ENCODE results near the gene PLA2G10.
"Not testable (repeated sequence)": the region's sequence is repeated elsewhere in the genome, so short reads cannot be mapped to it uniquely, and the experiment has no call there.

PLA2G10 gene

DNA sequence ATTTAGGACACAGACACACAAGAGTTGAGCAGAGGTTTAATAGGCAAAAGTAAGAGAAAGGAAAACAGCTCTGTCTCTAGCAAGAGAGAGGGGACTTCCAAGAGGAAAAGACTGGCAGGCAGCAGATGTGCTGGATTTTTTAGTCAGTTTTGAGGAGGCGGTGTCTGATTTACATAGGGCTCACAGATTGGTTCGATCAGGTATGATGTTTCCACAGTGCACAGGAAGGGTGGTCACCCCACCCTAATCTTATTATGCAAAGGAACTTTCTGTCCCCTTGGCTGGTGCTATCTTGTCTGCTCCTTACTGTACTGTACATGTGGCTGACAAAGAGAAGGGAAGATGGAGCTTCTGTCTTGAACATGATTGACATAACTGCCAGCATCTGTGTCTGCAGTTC lies 36.0 kb downstream of the PLA2G10 start:
- DNase-seq: no peak

DNA sequence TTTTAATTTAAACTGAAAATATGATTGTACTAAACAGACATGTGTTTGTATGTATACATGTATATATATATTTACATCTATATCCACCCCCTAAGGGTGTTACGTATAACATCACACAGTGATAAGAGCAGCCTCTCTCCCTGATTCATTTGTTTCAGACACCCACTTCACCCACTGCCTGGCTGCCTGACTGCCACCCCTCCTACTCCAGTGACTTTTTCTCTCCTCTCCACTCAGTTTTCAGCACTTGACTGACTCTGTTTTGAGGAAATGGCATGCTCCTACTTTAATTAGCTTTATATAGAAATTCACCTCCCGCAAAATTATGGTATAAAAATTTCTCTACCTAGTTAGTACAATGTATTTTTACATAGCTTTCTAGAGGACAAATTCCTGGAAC lies 41.4 kb downstream of the PLA2G10 start:
- DNase-seq: no peak

DNA sequence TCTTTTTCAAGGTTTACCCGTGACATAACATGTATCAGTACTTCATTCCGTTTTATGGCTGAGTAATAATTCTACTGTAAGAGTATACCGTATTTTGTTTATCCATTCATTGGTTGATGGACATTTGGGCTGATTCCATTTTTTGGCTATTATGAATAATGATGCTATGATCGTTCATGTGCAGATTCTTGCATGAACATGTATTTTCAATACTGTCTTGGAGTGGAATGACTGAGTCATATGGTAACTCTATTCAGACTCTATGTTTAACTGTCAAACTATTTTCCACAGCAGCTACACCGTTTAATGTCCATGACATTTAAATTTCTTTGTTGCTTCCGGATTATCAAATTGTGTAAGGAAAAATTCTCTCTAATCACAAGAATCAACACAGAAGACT lies 43.5 kb downstream of the PLA2G10 start:
- DNase-seq: no peak

DNA sequence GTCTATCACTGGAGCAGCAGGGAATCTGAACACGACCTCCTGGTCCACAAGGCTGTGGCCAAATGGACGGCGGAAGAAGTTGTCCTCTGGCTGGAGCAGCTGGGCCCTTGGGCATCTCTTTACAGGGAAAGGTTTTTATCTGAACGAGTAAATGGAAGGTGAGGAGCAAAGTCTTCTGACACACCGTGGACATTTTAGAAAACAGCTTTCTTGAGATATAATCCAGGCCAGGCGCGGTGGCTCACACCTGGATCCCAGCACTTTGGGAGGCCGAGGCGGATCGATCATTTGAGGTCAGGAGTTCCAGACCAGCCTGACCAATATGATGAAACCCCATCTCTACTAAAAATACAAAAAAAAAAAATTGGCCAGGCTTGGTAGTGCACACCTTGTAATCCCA lies 44.3 kb downstream of the PLA2G10 start:
- no peak for DNase-seq

DNA sequence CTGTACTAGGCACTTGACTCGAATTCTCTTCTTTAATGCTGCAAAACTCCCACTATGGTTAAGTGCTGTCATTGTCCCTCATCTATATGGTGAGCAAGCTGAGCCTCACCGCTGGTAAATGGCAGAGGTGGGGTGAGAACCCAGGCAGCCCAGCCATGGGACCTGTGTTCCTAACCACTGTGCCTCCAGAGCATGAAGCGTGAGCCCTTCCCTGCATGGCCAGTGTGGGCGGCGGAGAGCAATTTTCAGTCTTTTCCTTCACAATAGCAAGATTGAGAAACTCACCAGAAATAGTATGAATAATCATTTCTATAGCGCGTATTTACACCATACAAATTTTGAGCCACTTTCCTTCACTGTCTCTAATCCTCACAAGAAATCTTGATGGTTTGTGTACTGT lies 52.2 kb downstream of the PLA2G10 start:
- no peak for DNase-seq

DNA sequence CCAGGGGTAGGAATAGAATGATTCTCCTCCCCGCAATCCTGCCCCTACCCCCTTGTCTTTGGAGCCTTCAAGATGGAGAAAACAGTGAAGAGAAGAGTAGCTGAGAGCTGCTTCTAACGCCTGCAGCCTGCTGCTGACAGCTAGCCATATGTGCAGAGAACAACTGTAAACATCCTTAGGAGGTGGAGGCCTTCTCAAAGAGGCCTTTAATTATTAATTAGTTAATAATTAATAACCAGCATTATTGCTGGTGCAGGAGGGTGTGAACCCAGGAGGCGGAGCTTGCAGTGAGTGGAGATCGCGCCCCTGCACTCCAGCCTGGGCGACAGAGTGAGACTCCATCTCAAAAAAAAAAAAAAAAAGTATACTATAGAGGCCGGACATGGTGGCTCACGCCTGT lies 52.9 kb downstream of the PLA2G10 start:
- no peak for DNase-seq

DNA sequence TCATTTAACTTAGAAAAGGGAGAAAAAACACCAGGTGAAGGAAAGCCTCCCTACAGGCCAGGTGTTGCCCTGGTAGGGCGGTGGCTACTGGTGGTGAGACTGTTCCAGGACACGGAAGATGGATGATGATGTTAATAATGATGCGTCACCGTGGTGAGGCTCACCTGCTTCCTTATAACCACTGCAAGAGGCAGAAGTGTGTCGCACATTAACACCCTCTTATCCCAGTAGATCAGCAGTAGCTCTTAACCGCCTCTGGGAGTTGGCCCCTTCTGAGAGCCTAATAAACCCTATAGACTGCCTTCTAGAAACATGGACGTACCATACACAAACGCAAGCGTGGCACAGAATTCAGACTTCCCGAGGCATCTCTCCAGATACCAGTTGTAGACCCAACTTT lies 53.6 kb downstream of the PLA2G10 start:
- DNase-seq: no peak

DNA sequence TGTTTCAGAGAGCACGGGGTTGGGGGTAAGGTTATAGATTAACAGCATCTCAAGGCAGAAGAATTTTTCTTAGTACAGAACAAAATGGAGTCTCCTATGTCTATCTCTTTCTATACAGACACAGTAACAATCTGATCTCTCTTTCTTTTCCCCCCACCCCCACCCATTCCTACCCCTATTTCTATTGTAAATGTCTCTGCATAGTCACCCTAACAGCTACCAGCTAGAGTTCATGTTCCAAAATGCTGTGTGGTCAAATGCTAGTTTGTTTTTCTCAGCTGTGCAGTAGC lies 57.2 kb downstream of the PLA2G10 start:
- DNase-seq: not testable (repeated sequence)

DNA sequence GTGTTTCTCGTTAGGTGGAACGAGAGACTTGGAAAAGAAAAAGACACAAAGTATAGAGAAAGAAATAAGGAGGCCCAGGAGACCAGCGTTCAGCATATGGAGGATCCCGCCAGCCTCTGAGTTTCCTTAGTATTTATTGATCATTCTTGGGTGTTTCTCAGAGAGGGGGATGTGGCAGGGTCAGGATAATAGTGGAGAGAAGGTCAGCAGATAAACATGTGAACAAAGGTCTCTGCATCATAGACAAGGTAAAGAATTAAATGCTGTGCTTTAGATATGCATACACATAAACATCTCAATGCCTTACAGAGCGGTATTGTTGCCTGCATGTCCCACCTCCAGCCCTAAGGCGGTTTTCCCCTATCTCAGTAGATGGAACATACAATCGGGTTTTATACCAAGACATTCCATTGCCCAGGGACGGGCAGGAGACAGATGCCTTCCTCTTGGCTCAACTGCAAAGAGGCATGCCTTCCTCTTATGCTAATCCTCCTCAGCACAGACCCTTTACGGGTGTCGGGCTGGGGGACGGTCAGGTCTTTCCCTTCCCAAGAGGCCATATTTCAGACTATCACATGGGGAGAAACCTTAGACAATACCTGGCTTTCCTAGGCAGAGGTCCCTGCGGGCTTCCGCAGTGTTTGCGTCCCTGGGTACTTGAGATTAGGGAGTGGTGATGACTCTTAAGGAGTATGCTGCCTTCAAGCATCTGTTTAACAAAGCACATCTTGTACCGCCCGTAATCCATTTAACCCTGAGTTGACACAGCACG lies 57.7 kb downstream of the PLA2G10 start:
- not testable (repeated sequence) for DNase-seq

DNA sequence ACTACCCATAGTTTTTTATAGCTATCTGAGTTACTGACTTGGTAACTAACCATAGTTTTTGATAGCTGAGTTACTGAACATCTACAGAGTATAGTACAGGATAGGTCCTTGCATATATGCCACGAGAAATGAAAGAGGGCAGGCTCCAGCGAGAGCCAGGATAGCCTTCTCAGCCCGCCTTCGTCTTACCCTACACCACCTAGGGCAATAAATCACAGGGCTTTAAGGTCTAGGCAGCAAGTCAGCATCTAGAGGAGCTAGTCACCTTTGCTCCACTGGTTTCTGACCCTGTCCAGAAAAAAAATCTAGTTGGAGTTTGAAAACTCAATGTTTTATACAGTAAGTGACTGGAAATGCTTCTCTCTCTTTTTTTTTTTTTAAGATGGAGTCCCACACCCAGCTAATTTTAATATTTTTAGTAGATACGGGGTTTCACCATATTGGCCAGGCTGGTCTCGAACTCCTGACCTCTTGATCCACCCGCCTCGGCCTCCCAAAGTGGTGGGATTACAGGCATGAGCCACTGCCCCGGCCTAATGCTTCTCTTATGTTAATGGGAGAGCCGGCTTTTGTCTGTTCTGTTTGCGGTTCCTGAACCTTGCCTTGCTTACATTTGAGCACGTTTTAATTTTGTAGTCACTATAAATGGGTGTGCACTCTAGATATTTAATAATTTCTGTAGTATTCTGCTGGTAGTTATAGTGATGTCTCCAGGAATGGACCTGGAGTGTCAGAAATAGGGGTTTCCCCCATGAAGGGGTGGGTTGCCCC lies 58.5 kb downstream of the PLA2G10 start:
- no peak for DNase-seq

DNA sequence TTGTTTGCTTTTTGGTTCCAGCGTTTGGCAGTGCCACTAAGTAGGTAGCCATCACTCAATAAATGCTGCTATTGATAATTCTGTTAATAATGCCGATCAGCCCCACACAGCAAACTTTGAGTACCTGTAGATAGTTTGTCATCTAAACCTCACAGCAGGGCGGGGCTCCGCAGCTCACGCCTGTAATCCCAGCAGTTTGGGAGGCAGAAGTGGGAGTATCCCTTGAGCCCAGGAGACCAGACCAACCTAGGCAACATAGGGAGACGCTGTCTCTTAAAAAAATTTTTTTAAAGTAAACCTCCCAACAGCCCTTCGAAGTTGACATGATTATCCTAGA lies 59.8 kb downstream of the PLA2G10 start:
- no peak for DNase-seq

DNA sequence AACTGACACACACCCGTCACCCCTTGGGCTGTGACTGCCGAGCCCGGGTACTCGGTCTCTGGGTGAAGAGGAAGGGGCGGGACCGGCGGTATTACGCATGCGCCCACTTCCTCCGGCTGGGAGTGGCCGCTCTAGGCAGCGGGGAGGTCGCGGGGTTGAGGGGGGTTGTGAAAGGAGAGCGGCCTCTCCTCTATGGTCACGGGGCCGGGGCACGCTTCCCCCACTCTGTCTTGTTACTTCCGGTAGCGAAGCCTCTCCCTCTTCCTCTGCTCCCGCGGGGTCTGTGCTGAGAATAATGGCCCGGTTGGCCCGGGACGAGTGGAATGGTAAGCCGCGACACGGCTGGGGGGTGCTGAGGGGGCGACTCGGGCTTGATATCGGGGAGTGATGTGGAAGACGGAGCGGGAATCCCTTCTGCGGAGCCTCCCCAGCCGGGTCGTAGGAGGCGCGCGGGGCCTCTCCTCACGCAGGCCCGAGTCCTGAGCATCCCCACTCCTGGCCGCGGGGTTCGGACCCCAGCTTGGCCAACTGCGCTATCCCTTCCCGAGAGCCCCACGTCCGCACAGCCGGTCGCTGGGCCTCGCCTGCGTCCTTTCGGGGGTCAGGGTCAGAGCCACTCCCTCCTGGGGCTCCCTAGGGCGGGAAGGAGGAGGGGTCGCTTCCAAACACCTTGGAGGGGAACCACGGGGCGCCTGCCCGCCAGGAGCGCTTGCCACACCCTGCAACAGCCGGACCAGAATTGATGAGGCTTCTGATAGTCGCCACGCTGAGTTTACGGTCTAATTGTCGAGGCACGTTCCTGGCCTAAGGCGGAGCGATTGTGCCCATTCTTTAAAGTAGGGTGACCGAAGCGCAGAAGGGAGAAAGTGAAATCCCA lies 61.2 kb downstream of the PLA2G10 start, which contains the start of gene BFAR:
Gene BFAR, plus strand, starts transcription at position 259 of the 877 bp plus-strand sequence. CDS start 11,396 bp downstream, outside the sequence.
- peak; percentile 98 to 99 (median 98) for DNase-seq

DNA sequence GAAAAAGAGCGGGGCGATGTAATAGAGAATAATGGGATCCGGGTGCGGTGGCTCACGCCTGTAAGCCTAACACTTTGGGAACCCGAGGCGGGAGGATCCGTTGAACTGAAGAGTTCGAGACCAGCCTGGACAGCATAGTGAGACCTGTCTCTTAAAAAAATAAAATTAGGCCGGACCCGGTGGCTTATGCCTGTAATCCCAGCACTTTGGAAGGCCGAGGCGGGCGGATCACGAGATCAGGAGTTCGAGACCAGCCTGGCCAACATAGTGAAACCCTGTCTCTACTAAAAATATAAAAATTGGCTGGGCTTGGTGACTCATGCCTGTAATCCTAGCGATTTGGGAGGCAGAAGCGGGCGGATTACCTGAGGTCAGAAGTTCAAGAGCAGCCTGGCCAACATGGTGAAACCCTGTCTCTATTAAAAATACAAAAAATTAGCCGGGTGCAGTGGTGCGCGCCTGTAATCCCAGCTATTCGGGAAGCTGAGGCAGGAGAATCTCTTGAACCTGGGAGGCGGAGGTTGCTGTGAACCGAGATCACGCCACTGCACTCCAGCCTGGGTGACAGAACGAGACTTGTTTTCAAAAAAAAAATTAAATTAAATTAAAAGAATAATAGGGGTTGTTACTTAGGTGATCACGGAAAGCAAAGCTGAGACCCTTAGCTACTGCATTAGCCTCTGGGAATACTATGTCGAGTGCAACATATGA lies 63.3 kb downstream of the PLA2G10 start:
- peak in 1 of 4 experiments; percentile 35 for DNase-seq

DNA sequence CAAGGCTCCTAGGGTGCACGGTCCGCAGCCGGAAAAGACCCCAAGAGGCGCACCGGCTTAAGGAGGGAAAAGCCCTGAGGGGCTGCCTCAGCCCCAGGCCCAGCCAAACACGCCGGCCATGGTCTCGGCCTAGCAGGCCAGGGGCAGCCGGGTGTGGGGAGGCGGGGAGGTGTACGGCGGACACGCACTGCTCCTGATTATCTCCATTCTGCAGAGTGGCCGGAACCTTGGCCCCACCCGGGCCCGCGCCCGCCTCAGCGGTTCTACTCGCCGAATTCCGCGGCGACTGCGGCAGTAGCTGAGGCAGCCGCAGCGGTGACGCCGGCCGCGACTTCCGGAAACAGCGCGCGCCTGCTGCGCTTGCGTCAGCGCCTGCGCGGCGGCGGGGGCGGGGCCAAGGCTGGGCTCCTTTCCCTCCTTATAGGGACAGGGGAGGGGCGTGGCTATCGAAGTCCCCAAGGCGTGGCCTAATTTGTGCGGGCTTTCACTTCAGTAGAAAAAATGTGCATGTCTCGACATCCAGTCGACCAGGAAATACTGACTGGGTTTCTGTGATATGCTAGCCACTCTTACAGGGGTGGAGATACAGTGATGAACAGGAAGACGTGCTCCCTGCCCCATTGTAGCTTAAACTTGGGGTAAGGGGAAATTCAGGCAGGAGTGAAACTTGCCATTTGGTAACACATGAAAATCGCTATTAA lies 64.0 kb downstream of the PLA2G10 start, which contains the start of gene PARN:
Gene PARN, minus strand, starts transcription at position 342 of the 701 bp plus-strand sequence. Its CDS starts 135 bp downstream, at position 207.
- peak; percentile 91 to 97 (median 96) for DNase-seq

DNA sequence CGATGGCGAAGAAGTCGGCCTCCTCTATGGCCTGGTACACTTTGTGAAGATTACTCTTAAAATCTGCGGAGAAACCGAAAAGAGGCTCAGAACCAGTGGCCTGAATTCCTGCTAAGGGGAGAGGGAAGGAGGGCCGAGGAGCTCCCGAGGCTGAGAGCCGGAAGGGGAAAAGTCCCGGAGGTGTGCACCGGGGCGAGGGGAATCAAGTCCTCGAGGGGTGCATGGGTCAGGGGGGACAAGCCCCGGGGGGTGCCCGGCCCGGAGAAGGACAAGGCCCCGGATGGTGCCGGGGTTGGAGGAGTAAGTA lies 64.5 kb downstream of the PLA2G10 start:
- no peak for DNase-seq

DNA sequence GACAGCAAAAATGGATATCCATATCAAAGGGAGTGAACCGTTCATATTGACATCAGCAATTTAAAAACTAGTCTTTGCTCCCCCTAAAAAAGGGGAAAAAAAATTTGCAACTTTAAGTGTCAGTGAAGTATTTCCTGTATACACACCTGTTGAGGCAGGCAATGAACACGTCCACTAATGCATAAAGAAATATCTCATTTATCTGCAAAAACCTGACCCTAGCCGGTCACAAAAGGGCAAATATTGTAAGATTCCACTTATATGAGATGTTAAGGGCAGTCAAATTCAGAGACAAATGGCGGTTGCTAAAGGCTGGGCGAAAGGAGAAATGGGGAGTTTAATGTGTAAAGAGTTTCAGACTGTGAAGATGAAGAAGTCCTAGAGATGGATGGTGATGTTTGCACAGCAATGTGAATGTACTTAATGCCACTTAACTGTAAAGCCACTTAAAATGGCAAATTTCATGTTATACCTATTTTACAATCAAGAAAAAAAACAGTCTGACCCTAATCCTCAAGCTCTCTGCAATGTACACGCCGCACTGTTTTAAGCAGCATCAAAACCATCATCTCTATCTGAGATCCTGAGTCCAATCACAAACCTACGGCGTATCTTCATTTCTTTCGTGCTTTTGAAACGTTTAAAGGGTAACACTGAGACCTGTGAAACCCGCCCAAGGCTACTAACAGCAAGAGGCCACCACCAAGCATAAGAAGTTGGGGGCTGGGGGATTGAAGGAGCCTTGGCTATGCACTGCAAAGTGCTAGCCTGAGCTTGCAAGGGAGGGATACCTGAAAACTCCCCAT lies 65.1 kb downstream of the PLA2G10 start:
- DNase-seq: no peak

DNA sequence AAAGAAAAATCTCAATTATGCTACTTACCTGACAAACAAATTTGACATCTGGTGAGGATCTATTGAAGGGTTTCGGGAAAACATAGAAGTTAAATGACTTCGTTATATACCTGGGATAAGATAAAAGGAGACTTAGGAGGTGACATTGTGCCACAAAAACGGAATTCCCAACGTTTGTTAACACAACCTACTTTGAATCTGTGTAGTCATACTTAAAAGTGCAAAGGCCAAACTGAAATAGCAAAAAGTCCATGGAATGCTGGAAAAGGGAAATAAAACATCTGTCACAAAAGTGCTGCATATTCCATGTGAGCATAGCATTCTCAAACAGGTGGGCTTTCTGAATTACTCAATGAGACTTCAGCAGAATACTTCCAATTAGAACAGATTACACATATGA lies 67.0 kb downstream of the PLA2G10 start:
- DNase-seq: no peak
